SK-N-SH (cell line): ENCODE results near the gene UBE2L6.

ENCODE experiments used
- RAD21 ChIP-seq: IDR thresholded peaks from 2 replicates; pipeline ENCODE4 v1.6.1; 2012; ENCODE audit warnings: mild to moderate bottlenecking, low read length
- SIN3A ChIP-seq: IDR thresholded peaks from 2 replicates; pipeline ENCODE4 v1.6.1; 2012; ENCODE audit warnings: low read depth, mild to moderate bottlenecking, low read length, moderate library complexity, borderline replicate concordance
- TF ChIP-seq, protein P1 (sequence below): IDR thresholded peaks from 2 replicates; pipeline ENCODE4 v1.6.1; 2012; ENCODE audit warnings: mild to moderate bottlenecking, low read depth, low read length, moderate library complexity
- TF ChIP-seq, protein P2 (sequence below): fragments of 200-600 bp; sonication (generic); IDR thresholded peaks from 2 replicates; pipeline ENCODE4 v1.6.1; 2017; ENCODE audit warnings: antibody characterized with exemption, mild to moderate bottlenecking, moderate library complexity

DNA sequence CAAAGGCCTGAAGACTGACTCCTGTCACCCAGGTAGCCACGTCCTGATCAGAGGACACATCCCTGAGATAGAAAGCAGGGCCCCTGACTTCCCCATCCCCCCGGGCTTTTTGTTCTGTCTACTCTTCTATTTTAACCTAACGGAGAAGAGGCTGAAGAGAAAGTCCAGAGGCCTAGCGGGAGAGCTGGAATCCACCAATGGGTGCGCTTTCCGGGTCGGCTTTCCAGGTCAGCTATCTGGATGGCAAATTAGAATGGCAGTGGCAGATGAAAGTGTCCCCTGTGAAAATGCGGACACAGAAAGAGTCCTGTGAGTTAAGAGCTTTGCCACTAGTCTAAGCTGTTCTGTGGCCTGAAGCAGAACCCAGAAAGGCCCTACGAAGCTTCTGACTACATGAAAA, 16.9 kb upstream of the UBE2L6 start:
- TF ChIP-seq, protein P1, sequence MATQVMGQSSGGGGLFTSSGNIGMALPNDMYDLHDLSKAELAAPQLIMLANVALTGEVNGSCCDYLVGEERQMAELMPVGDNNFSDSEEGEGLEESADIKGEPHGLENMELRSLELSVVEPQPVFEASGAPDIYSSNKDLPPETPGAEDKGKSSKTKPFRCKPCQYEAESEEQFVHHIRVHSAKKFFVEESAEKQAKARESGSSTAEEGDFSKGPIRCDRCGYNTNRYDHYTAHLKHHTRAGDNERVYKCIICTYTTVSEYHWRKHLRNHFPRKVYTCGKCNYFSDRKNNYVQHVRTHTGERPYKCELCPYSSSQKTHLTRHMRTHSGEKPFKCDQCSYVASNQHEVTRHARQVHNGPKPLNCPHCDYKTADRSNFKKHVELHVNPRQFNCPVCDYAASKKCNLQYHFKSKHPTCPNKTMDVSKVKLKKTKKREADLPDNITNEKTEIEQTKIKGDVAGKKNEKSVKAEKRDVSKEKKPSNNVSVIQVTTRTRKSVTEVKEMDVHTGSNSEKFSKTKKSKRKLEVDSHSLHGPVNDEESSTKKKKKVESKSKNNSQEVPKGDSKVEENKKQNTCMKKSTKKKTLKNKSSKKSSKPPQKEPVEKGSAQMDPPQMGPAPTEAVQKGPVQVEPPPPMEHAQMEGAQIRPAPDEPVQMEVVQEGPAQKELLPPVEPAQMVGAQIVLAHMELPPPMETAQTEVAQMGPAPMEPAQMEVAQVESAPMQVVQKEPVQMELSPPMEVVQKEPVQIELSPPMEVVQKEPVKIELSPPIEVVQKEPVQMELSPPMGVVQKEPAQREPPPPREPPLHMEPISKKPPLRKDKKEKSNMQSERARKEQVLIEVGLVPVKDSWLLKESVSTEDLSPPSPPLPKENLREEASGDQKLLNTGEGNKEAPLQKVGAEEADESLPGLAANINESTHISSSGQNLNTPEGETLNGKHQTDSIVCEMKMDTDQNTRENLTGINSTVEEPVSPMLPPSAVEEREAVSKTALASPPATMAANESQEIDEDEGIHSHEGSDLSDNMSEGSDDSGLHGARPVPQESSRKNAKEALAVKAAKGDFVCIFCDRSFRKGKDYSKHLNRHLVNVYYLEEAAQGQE: no peak
- TF ChIP-seq, protein P2, sequence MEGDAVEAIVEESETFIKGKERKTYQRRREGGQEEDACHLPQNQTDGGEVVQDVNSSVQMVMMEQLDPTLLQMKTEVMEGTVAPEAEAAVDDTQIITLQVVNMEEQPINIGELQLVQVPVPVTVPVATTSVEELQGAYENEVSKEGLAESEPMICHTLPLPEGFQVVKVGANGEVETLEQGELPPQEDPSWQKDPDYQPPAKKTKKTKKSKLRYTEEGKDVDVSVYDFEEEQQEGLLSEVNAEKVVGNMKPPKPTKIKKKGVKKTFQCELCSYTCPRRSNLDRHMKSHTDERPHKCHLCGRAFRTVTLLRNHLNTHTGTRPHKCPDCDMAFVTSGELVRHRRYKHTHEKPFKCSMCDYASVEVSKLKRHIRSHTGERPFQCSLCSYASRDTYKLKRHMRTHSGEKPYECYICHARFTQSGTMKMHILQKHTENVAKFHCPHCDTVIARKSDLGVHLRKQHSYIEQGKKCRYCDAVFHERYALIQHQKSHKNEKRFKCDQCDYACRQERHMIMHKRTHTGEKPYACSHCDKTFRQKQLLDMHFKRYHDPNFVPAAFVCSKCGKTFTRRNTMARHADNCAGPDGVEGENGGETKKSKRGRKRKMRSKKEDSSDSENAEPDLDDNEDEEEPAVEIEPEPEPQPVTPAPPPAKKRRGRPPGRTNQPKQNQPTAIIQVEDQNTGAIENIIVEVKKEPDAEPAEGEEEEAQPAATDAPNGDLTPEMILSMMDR: no peak
- TF ChIP-seq RAD21: no peak
- TF ChIP-seq SIN3A: no peak
